Fibroblast of peridontal ligament (primary cell): Measurements from ENCODE around the gene ADAMTS17.

Source experiments
- DNase-seq: peaks from one replicate; pipeline ENCODE4 v3.0.0-alpha.2; 2010; ENCODE audit errors: extremely low read depth

Gene ADAMTS17

DNA sequence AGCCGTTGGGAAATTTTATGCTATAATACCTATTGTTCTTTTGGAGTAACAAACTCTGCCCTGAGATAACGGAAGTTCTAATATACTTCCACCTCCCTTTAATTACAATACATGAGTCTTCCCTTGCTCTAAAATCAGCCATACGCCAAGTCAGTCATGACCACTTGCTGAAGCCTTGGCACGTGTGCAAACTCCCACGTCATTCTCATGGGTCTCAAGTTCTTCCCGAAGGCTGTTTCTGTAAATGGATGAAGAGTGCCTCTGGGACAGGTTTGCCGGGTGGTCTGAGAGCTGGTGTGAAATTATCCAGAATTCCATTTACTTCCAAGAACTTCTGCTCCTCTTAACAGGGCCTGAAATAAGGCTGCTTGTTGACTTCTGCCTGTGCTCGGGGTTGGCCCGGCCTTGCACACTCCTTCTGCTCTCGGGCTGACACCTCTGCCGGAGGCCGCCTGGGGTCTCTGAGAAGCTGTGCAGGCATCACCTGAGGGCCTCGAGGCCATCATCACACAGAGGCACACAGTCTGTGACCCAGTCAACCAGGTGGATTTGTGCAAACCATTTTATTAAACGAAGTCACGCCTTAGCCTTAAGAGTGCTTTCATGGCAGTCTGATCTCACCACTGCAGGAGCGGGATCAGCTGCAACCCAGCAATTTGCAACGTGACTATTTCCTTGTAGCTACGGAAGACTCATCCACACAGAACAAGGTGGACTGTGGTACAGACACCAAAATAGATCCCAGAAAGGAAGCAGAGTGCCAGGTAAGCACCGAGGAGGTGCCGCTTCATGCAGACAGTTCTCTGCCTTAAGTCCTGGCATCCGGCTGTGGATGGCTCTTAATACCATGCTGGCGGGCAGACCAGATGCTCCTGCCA is 120.1 kb downstream of the ADAMTS17 start:
- DNase-seq, result no peak

DNA sequence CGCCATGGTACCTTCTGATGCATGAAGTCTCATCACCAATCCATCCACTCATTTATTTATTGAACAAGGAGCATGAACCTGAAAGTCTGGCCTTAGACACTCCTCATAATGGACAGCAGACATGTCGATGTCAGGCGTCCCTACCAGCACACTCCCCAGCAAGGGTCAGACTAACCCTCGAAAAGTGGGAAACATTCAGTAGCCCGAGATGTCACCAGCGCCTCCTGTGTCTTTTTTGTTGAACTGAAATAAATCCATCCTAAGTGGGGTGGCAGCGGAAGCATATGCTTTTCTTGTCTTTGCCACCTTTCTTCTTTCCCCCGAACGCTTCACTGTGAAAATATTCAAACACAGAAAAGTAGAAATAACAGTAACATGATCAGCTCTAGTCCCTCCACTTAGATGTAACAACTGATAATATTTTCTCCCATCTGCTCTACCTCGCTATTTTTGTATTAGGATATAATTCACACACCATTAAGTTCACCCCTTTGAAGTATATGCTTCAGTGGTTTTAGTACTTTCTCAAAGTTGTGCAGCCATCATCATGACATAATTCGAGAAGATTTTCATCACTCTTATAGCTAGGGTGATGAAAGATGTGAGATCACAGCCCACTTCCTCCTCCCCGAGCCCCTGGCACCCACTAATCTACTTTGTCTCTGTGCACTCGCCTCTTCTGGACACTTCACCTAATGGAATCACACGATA is 121.6 kb downstream of the ADAMTS17 start:
- DNase-seq, result no peak

DNA sequence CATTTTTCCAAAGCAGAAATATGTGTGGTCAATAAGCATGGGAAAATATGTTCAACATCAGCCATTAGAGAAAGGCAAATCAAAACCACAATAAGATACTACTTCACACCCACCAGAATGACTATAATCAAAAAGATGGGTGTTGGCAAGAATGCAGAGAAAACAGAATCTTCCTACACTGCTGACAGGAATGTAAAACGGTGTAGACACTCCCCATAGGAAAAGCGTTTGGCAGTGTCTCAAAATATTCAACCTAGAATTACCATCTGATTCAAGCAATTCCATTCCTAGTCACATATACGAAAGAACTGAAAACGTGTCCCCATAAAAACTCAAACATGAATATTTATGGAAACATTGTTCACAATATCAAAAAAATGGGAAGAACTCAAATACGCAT is 123.3 kb downstream of the ADAMTS17 start:
- no peak for DNase-seq

GRCh38 chr15:100216182-100216581 is 125.6 kb downstream of the ADAMTS17 start:
- no peak for DNase-seq

DNA sequence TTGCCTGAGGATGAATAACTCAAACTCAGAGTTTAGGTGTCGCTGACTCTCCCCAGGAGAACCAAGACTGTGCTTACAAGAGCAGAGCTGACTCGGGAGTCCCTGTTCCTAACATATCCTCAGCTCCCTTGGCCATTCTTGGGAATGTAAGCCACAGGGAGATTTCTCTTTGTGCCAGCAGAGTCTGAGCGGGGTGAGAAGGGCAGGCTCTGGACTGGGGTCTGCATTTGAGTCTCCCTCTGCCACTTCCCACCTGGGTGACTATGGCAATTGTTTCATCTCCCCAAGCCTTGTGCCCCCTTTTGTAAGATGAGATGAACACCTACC is 126.0 kb downstream of the ADAMTS17 start:
- no peak for DNase-seq

DNA sequence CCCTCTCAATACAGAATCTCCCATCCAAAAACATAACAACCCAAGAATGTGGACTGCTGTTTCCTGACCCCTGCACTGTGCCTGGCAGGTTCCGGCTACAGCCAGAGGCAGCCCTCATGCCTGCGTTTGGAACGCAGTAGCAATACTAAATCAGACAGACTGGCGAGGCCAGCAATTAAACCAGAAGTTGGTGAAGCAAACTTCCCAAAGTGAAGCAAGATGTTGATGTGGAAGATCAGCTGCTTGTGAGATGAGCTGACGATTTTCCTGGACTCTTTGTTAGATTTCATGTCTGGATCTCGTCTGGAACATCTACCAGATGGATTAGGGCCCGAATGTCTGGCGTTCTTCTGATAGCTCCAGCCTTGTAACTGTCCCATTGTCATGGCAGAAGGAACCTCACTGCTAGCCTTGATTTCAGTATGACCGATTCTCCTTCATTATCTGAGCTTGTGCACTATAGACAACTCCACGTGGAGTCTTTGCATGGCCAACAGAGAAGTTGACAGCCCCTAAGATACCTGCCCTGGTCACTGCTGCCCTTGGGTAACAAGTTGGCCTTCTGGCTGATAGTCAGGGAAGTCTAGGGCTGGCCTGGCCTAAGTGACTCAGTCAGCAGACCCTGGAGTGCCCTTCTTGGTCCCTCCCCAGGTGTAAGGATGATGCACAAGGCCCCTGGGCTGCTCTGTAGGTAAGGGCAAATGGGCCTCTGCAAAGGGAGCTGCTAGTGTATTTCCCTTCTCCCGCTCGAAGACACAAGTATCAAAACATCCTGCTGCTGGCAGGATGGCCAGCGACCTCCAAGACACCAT is 126.5 kb downstream of the ADAMTS17 start:
- DNase-seq, result no peak

DNA sequence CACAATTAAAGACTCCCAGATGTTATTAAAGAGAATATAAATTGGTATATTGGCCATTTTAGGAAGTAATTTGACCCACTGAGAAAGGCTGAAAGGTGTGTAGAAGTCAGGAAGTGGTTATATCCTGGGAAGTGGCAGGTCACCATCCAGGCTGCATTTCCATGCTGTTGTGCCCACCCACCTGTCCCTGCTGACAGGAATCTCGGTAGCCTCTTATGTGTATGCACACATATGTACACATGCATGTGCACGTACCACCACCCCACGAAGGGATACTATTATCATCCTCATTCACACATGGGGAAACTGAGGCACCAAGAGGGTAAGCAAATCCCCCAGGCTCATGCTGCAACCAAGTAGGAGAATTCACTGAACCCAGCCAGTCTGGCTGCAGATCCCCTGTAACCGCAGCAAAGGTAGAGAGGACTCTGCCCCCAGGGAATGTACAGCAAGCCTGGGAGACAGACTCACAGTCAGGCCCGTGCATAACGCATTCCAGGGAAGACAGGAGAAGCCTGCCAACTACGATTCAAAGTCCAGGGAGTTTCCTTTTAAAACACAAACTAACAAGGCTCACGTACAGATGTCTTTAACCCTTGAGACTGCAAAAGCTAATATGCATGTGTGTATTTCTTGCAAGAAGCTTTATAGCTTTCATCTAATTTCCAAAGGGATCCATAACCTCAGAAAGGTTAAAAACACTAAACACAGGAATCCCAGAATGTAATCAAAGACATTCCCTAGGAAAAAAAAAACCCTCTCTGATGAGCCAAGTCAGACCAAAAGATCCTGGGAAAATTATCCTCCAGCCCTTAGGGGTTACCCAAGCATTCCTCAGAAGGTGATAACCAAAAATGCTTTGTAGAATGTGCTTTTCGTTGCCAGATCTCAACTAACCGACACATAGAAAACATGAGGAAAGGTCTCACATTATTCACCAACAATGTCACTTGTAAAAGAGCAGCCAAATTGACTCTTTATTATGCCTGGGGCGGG is 129.6 kb downstream of the ADAMTS17 start:
- DNase-seq, result no peak

DNA sequence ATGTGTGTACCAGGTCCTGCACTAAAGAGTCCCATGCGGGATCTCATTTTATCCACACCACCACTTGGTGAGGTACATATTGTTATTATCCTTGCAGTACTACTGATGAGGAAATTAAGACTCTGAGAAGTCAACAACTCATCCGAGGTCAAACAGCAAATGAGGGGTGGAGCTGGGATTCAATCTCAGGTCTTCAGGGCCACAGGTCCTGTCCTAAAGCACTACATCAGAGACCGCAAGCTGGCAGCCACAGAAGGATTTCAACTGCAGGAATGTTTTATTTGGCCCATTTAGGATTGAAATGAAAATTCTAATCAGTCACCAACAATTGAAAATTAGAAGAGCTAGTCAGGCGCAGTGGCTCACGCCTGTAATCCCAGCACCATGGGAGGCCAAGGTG is 131.4 kb downstream of the ADAMTS17 start:
- DNase-seq, result no peak

DNA sequence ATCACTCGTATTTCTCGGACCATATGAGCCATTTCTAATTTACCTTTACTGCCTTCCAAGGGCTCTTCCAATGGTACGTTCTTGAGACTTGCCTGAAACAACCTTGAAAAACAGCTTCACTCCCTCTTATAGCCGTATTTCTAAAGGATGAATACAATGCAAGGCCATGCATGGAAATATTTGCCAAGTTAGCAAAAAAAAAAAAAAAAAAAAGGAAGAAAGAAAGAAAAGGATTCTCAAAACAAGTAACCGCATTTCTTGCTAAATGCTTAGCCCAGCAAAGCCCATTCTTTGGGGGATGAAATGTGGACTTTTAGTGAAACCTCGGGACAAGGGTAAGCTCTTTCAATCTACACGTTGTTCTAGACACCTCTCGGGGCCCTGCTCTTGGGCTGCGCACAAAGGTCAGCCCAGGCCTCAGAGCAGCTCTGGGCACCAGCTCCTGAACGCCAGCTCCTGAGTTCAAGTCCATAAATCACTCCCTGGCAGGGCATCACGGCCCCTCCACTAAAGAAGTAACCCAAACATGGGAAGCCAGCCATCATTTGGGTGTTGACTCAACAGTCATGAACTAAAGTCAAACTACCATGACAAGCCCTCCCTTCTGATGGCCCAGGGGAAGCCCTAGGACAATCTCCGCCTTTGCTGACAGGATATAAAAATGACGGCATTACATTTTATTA is 132.7 kb downstream of the ADAMTS17 start:
- DNase-seq, result no peak

DNA sequence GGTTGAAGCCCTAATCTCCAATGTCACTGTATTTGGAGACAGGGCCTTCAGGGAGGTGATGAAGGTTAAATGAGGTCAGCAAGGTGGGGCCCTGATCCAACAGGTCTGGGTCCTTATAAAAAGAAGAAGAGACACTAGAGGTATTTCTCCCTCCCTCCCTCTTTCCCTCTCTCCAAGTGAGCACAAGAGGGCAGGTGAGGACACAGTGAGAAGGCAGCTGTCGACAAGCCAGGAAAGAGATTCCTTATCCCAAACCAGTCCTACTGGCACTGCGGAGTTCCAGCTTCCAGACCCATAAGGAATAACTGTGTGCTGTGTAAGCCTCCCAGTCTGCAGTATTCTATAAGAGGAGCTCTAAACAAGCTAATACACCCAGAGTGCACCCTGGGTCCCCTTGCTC is 134.7 kb downstream of the ADAMTS17 start:
- DNase-seq, result no peak

- DNase-seq, result no peak
These were observed 135.1 kb downstream of the ADAMTS17 start for GRCh38 chr15:100206643-100207042.

GRCh38 chr15:100205549-100206295 is 136.1 kb downstream of the ADAMTS17 start:
- no peak for DNase-seq

DNA sequence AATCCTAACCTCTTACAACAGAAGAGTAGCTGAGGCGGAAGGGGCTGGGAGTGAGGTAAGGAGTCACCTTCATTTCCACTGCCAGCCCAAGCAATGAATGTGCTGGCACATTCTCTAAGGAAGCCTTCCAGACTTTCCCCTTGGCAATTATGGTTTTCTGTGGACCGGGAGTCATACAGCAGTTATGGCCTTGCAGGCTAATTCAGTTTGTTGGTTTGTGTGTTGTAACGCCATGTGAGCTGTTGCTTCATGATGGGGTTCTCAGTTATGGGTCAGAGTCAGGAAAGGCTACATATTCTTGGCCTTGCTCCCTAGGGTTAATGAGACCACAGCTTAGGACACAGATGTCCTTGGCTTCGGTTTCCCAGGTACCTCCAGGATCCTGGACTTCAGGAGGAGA is 137.0 kb downstream of the ADAMTS17 start:
- DNase-seq, result no peak

DNA sequence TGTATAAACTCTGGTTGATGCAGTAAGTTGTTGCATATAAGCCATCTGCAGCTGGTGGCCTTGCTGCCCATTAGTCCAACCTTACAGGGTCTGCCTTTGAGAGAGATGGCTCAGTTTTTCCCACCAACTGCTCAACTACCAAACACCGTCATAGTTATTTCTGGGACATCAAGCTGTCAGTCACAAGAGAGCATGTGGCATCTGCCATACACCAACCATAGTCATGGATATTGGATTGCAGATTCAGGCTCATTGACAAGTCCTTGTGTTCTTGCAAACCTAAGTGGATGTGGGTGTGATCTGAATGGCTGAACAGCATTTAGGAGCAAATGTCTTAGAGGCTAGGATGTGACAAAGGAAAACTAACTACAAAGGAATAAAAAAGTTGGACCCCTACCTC is 137.6 kb downstream of the ADAMTS17 start:
- DNase-seq, result no peak

- no peak for DNase-seq
These were observed 139.3 kb downstream of the ADAMTS17 start for GRCh38 chr15:100202309-100202960.

GRCh38 chr15:100201376-100202280 is 140.1 kb downstream of the ADAMTS17 start:
- DNase-seq, result no peak

- DNase-seq, result no peak
These were observed 141.4 kb downstream of the ADAMTS17 start for GRCh38 chr15:100200287-100200880.

DNA sequence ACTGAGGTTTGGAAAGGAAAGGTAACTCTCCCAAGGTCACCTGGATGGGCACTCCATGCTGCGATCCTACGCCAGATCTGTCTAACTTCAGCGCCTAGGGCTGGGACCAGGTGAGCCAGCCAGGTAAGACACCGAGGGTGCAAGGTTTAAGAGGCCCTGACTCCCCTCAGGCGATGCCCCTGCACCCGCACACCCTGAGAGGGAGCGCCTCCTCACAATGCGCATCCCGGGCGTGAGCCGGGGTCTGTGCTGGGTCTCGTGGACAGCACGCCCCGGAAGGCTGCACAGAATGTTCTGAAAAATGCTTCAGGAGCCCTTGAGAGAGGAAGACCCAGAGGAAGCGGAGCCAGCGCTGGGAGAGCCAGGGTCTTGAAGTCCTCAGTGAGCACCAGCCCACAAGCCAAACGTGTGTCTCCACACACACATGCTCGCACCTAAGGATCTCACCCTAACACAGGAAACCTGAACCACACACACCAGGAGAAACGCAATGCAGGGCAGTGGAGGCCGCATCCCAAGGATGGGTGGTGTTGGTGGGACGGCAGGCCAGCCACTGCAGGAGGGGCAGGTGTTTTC is 142.0 kb downstream of the ADAMTS17 start:
- no peak for DNase-seq
